HG02885 (cell line): Measurements from ENCODE around the gene PPIH.
"Not testable (repeated sequence)": the region's sequence is repeated elsewhere in the genome, so short reads cannot be mapped to it uniquely, and the experiment has no call there.

Experiments
- ATAC-seq: cut with Tn5 transposase; IDR thresholded peaks from one replicate; pipeline ENCODE4 v1.9.1; 2021; ENCODE audit warnings: mild to moderate bottlenecking; ENCODE audit not compliant: unreplicated experiment, poor library complexity

The PPIH gene

DNA sequence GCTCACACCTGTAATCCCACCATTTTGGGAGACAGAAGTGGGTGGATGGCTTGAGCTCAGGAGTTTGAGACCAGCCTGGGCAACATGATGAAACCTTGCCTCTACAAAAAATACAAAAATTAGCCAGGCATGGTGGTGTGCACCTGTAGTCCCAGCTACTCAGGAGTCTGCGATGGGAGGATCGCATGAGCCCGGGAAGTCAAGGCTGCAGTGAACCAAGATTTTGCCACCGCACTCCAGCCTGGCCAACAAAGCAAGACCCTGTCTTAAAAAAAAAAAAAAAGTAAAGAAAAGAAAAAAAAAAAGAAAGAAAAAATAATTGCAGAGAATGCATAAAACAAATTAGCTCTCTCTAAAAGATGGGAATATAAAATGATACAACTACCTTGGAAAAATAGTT is 67.6 kb downstream of the PPIH start:
- ATAC-seq, result not testable (repeated sequence)
